Thyroid gland (tissue), 4 donors: ENCODE measurements around the gene ZGRF1.

Experiments
- CTCF ChIP-seq, 6 experiments: fragments of 200-600 bp in 3 of 6; fragments of 450-650 bp in 3 of 6; sonication (generic) in 3 of 6; IDR thresholded peaks; one replicate each; pipeline ENCODE4 v1.5.1; 2016 to 2019; ENCODE audit warnings: antibody characterized with exemption in 6 of 6, mild to moderate bottlenecking in 2 of 6, inconsistent platforms in 1 of 6, moderate library complexity in 1 of 6
- POLR2A ChIP-seq, 2 donors: fragments of 450-650 bp; IDR thresholded peaks; one replicate each; pipeline ENCODE4 v1.6.1; 2017; ENCODE audit warnings: antibody characterized with exemption in 2 of 2, mild to moderate bottlenecking in 2 of 2, moderate library complexity in 1 of 2

GRCh38 chr4:112513971-112514646, 122.6 kb downstream of the ZGRF1 start:
- TF ChIP-seq POLR2A (IDR thresholded peaks at IDR 0.05) = no peak
- no peak for TF ChIP-seq CTCF (IDR thresholded peaks at IDR 0.05)
